Suppressor macrophage treated with lipopolysaccharide for 1 hour (primary cell): ENCODE measurements around the gene LIN9.
"Not testable (repeated sequence)": the region's sequence is repeated elsewhere in the genome, so short reads cannot be mapped to it uniquely, and the experiment has no call there.

Source experiments
- DNase-seq, 3 donors: peaks; one replicate each; pipeline ENCODE4 v3.0.0-alpha.2; 2020 to 2022

LIN9 gene

GRCh38 chr1:226210571-226211176 is 98.3 kb downstream of the LIN9 start:
- DNase-seq: no peak

DNA sequence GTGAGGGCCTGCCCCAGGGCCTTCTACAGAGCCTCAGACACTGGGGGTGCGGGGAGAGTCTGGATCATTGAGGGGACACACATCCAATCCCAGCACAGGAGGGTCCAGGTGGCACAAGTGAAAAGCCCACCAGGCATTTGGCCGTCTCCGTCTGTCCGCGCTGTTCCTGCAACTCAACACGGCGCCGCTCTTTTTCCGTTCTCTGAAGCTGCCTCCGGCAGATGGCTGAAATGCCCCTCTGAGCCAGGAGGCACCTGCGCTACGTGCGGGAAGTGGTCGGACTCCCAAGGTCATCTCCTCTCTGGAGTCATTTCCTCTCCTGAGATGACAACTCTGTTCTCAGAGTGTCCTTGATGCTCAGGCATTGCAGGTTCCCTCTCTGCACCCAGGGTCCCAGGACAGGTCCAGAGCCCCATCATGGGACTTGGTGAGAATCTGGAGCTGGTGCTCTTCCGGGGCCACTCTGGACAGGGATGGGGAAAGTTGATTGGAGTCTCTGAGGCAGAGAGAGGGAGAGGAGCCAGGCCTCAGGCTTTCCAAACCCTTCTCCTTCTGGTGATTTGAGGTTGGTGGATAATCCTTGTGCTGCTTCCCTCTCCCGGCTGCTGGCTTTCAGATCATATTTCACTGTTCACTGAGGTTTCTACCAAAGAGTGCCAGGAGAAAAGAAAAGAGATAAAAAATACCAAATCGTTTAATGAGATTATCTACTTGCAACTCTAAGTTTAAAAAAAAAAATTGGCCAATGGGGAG is 99.5 kb downstream of the LIN9 start:
- no peak for DNase-seq

DNA sequence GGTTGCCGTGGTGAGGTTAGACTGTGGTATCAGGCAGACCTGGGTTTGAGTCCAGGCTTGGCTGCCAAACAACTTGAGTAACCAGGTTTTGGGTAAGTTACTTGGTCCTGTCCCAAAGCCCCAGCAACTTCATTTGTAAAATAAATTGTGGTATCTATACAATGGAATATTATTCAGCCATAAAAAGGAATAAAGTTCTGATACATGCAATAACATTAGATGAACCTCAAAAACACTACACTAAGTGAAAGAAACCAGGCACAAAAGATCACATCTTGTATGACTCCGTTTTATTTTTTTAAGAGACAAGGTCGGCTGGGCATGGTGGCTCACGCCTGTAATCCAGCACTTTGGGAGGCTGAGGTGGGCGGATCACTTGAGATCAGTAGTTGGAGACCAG is 101.9 kb downstream of the LIN9 start:
- DNase-seq: no peak

- no peak for DNase-seq
Observed at GRCh38 chr1:226204198-226204597, 104.8 kb downstream of the LIN9 start.

GRCh38 chr1:226203655-226204054 is 105.3 kb downstream of the LIN9 start:
- no peak for DNase-seq

DNA sequence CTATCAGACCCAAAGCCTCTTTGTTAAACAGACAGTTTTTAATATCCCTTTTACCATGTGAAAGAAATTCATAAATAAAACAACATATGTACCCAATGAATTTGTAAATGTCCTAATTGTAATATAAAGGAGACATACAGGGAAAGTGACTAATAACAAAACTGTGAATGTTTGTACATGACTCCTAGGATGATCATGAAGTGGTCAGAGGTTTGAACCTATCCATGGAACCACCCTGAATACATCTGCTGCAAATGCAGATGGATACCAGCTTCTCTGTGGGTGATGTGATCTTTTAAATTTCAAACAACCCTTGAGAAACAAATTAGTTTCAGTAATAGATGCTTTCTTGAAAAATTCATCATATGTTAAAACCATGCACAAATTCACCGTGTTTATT is 105.7 kb downstream of the LIN9 start:
- DNase-seq: no peak

DNA sequence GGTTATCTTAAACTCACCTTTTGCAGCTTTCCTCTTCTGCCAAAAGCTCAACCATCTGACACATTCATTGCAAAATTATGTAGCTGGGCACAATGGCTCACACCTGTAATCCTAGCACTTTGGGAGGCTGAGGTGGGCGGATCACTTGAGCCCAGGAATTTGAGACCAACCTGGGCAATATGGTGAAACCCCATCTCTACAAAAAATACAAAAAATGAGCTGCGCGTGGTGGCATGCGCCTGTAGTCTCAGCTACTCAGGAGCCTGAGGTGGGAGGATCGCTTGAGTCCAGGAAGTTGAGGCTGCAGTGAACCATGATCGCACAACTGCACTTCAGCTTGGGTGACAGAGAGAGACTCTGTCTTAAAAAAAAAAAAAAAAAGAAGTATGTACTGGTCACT is 106.3 kb downstream of the LIN9 start:
- DNase-seq: not testable (repeated sequence)

GRCh38 chr1:226202246-226202645 is 106.7 kb downstream of the LIN9 start:
- no peak for DNase-seq

DNA sequence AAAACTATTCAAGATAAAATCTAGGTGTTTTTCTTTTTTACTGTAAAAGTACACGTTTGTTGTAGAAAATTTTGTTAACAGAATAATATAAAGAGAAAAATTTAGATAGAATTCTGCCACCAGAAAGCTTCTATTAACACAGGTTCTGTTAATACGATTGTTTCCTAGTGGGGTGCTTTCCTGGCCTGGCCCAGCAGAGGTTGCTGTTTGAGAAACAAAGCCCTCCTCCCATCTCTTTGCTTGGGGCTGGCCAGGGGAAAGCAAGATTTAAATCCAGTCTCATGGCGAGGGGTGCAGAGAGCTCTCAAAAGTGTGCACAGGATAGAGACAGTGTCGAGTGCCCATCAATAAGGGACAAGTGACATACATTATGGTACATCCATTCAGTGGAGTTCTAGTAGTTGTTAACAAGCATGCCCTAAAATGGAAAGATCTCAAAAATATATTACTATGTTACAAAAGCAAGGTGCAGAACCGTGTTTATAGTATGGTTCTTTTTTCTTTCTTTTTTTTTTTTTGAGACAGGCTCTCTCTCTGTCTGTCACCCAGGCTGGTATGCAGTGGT is 107.9 kb downstream of the LIN9 start:
- no peak for DNase-seq

GRCh38 chr1:226199971-226200370 is 109.0 kb downstream of the LIN9 start:
- no peak for DNase-seq

DNA sequence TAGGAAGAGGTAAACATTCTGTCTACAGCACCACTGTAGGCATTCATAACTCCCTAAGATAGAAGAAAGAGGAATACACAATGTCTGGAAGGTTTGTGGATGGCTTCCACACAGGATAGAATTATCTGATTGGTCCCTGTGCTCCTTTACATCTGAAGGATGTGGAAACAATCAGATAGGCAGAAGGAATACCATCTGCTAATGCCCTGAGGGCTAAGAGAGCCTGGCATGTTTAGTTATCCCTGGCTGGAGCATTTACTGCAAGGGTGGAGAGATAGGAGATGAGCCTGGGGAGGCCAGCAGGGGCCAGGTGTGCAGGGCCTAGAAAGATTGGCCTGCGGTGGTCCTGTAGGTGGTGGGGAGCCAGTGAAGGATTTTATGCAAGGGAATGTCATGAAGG is 113.8 kb downstream of the LIN9 start:
- no peak for DNase-seq

DNA sequence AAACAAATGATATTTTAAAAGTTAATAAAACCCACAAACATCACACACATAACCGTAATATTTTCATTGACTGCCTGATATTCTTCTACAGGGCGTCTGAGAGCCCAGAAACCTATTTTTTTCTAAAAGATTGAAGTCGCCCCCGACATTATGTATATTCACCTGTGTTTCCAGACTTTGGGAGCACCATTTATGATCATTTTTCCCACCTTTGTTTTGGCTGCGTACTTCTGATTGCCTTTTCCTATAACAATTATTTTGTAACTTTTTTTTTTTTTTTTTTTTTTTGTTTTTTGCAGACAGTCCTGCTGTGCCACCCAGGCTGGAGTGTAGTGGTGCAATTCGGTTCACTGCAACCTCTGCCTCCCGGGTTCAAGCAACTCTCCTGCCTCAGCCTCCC is 121.6 kb downstream of the LIN9 start:
- DNase-seq: no peak

GRCh38 chr1:226187019-226187322 is 122.0 kb downstream of the LIN9 start:
- no peak for DNase-seq

DNA sequence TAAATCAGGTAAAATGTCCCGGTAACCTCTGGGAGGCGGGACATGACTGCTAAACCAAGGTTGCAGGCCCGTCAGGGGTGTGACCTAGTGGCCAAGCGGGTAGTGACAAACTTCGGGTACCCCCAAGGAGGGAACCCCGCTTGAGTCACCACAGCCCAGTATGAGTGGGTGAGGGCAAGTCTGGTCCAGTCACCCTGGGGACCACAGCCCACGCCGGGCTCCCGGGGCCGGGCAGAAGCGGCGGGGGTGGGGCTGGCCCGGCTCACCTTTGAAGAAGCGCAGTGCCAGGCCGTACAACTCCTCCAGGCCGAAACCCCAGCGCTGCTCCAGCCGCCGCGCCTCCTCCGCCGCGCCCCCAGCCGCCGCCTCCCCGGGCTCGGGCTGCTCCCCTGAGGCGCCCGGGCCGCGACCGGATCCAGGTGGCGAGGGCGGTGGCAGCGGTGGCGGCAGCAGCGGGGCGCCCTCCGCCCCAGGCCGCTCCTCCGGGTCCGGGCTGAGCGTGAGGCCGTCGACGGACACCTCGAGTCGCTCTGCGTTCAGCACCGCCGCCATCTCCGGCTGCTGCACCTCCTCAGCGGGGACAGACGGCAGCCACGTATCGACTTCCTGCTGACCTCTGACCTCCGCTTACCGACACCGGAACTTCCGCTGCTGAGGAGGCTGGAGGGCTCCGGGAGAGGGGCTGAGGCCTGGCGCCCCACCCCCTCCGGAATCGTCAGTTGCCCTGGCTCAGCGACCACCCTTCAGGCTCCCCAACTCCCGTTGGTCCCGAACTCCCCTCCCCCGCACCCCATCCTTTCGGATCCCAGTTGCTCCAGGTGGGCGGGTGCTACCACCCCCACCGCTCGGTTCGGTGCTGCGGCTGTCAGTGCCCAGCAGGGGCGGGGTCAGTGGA is 122.6 kb downstream of the LIN9 start, which contains the start of gene ACBD3:
Gene ACBD3 (minus strand): TSS at position 618 of the 895 bp plus-strand sequence. CDS start 66 bp downstream, at position 552.
- DNase-seq: peak; percentile 97 to 98 (median 98)

DNA sequence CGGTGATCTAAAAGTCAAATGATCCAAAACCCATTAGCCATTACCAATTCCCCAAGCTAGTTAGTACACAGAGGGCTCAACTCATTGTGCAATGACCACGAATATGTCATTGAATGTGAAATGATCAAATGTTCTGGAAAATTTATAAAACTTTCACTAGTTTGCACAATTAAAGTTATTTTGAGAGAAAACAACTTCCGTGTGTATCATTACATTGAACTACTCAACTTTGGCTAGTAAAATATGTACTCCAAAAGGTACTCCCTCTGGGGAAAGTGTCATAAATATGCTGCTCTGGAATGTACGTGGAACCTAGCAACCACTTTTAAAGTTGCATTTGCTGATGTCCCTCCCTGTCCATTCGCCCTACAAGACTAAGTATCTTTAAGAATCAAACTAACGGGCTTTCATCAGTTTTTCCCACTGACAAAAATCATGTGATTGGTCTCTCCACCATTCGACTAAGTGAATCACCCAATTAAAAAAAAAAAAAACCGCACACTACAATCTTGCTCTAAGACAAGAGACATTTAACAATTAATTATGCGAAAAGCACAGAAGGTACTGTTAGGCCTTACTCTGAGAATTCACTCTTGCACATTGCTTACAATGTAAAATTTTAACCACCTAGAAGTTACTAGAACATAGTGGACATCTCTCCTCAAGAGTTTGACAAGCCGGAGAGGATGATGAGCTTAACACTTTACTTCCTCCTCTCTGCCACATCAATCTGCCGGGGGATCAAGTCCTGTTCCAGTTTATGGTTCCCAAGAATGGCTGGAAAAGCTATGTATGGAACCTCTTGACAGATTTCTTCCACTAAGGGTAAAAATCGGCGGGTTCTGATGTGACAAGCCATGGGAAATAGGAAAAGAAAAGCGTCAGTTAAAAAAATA is 123.6 kb downstream of the LIN9 start:
- DNase-seq: peak; percentile 69 to 90 (median 78)

DNA sequence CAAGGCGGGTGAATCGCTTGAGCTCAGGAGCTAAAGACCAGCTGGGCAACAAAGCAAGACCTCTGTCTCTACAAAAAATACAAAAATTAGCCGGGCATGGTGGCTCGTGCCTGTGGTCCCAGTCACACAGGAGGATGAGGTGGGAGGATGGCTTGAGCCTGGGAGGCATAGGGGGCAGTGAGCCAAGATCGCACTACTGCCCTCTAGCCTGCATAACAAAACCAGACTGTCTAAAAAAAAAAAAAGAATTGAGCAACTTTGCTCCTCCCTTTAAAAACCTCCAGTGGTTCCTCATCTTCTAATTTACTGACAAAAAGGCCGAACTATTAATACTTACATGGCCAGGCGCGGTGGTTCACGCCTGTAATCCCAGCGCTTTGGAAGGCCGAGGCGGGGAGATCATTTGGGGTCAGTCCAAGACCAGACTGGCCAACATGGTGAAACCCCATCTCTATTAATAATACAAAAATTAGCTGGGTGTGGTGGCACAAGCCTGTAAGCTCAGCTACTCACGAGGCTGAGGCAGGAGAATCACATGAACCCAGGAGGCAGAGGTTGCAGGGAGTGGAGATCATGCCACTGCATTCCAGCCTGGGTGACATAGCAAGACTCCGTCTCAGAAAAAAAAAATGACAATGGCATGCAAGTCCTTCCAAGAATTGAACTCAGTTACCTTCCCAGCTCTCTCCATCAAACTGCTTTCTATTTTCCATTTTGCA is 126.8 kb downstream of the LIN9 start:
- DNase-seq: peak; percentile 78 to 86 (median 83)
